GM12865 (cell line): ENCODE results near the gene KIAA0930.

Source experiments
- DNase-seq: peaks from one replicate; pipeline ENCODE4 v3.0.0; 2010; ENCODE audit warnings: low read depth
- H3K4me3 ChIP-seq: 2 replicates; pipeline ENCODE4 v1.5.1; 2011; ENCODE audit warnings: mild to moderate bottlenecking, low read depth, low read length, control low read depth
- TF ChIP-seq, protein P1 (sequence below): IDR thresholded peaks from 2 replicates; pipeline ENCODE4 v1.5.1; 2011; ENCODE audit warnings: low read length, control low read depth, low read depth, inconsistent platforms; ENCODE audit not compliant: insufficient read depth; ENCODE audit errors: missing control alignments

KIAA0930 gene

DNA sequence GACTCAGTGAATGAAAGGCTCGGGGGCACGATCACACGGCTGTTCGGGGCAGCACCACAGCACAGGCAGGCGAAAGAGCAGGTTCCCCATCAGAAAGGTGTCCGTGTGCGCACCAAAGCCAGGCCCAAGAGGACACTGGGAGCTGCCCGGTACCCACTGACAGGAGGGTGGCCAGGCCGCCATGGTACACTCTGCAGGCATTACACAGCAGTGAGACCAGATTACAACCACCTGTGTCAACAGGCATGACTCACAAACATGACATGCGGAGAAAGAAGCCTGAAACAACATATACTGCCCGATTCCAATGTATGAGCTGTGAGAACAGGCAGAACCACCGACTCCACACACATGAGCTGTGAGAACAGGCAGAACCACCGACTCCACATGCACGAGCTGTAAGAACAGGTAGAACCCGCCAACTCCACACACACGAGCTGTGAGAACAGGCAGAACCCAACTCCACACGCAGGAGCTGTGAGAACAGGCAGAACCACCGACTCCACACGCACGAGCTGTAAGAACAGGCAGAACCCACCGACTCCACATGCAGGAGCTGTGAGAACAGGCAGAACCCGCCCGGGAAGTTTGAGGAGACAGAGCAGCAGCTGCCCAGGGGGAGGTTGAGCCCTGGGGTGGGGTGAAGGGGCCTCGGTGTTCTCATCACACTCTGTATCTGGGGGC is 32.6 kb downstream of the KIAA0930 start:
- TF ChIP-seq, protein P1, sequence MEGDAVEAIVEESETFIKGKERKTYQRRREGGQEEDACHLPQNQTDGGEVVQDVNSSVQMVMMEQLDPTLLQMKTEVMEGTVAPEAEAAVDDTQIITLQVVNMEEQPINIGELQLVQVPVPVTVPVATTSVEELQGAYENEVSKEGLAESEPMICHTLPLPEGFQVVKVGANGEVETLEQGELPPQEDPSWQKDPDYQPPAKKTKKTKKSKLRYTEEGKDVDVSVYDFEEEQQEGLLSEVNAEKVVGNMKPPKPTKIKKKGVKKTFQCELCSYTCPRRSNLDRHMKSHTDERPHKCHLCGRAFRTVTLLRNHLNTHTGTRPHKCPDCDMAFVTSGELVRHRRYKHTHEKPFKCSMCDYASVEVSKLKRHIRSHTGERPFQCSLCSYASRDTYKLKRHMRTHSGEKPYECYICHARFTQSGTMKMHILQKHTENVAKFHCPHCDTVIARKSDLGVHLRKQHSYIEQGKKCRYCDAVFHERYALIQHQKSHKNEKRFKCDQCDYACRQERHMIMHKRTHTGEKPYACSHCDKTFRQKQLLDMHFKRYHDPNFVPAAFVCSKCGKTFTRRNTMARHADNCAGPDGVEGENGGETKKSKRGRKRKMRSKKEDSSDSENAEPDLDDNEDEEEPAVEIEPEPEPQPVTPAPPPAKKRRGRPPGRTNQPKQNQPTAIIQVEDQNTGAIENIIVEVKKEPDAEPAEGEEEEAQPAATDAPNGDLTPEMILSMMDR = no peak
- DNase-seq = no peak
- no peak overlapping the region for H3K4me3 ChIP-seq

DNA sequence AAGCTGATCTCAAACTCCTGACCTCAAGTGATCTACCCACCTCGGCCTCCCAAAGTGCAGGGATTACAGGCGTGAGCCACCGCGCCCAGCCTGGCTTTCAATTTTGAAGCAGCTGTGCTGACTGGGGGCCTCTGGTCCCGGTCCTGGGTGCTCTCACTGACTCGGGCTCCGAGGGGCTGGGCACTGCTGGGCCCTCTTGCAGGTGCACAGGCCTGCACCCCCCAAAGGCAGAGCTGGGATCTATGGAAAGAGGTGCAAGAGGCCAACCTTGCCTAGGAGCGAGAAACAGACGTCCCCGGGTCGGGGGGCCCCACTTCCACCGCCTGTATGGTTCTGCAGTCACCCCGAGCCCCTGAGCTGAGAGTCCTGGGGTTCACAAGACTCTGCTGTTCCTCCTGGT is 33.2 kb downstream of the KIAA0930 start:
- TF ChIP-seq, protein P1 = no peak
- DNase-seq = no peak
- H3K4me3 ChIP-seq = no peak overlapping the region

DNA sequence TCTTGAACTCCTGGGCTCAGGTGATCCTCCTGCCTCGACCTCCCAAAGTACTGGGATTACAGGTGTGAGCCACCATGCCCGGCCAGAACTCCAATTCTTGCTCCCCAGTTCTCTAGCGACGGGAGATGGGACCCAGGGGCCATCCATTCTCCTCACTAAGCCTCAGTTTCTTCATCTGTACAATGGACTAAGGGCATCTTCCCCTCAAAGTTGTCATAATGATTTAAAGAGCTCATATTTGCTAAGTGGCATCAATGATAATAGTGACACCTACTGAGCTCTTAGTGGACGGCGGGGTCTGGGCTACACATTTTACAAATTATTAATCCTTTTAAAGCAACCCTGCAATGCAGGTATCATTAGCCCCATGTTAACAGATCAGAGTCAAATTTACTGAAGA is 34.5 kb downstream of the KIAA0930 start:
- TF ChIP-seq, protein P1 = no peak
- no peak overlapping the region for H3K4me3 ChIP-seq
- no peak for DNase-seq

DNA sequence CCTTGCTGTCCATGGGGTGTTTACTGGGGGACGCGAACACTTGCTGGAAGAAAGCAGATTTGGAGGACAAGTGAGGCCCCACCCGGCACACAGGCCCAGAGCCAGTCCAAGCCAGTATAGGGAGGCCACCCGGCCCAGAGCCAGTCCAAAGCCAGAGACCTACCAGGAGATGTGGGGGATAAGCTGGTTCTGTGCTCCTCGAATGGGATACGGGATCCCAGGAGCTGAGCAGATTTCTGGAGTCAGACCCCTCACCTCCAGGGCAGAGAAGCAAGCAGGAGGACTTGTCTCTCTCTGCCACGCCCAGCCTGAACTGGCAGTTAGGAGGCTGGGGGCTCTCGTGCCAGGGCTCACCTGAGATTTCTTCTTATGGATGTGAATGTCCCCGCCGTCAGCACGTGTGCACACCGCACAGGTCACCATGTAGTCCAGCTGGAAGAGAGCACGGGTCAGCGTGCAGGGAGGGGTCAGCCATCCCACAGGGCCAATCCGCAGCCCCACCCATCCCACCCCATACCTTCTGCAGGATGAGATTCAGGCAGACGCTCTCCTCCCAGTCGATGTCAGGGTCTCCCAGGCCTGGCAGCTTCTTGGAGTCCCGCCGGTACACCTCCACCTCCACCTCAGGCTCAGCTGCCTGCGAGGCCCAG is 35.3 kb downstream of the KIAA0930 start:
- no peak for DNase-seq
- TF ChIP-seq, protein P1 = no peak
- H3K4me3 ChIP-seq = no peak overlapping the region

DNA sequence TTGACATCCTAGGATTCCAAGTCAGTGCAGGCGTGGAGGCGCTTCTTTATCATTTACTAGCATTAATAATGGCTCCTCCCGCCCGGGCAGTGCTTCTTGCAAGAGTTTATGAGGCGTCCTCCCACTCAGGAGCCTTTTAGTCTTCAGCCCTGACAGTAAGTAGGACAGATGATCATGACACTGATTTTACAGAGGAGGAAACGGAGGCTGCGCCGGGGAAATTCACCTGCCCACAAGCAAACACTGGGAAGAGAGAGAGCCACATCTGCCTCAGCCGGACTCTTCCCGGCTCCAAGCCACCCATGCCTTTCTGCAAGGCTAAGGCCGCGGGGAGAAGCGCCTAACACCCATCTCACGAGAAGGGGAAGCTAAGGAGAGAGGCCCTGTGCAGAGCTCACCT is 35.9 kb downstream of the KIAA0930 start:
- no peak overlapping the region for H3K4me3 ChIP-seq
- TF ChIP-seq, protein P1 = no peak
- DNase-seq = no peak

DNA sequence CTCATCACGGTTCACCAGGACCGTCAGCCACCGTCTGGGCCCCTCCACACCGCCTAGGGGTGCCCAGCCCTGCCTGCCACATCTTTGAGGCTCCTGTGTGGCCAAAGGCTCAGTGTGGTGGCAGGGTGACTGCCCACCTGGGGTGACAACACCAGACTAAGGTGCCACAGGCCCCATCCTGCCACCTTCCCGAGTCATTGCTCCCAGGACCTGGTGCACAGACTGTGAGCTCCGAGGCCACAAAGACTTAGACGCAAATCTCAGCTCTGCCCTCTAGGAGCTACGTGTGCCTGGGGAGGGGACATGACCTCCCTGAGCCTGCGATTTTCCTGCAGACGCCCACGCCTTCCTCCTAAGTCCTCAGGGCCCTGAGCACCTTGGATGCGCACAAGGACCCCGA is 36.5 kb downstream of the KIAA0930 start:
- TF ChIP-seq, protein P1 = no peak
- no peak overlapping the region for H3K4me3 ChIP-seq
- DNase-seq = no peak
